Skeletal muscle cell (primary cell): ENCODE results near the gene ACTMAP.
"Not testable (repeated sequence)": the region's sequence is repeated elsewhere in the genome, so short reads cannot be mapped to it uniquely, and the experiment has no call there.

ENCODE experiments used
- DNase-seq: peaks from one replicate; pipeline ENCODE4 v3.0.0-alpha.2; 2010; ENCODE audit warnings: low read depth
- H3K4me3 ChIP-seq: 2 replicates; pipeline ENCODE4 v1.5.1; 2011; ENCODE audit warnings: low read depth, mild to moderate bottlenecking, control low read depth, low read length, moderate library complexity

ACTMAP gene

DNA sequence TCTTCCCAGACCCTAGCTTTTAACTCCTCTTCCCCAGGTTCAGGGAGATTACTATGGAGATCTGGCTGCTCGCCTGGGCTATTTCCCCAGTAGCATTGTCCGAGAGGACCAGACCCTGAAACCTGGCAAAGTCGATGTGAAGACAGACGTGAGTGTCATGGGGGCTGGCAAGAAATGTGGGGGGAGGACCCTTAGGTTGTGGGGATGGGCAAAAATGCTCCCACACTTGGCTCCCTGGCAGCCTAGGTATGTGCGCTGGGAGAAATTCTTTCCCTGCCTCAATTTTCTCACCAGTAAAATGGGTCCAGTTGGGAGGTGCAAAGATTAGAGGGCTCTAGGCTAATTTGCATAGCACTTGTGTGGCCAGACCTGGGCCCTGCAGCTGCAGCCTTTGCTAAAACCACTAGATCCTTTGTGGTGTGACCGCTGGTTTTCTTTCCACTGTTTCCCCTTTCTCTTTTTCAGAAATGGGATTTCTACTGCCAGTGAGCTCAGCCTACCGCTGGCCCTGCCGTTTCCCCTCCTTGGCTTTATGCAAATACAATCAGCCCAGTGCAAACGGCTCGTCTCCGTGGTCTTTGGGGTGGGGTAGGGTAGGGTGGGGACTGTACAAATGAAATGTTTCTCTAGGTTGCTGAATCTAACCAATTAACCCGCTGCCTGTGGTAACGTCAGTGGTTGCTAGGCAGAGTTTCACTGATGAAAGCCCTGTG is 26.8 kb upstream of the ACTMAP start:
- DNase-seq, result peak; percentile 64
- H3K4me3 ChIP-seq, result peak overlapping the region; percentile 72

DNA sequence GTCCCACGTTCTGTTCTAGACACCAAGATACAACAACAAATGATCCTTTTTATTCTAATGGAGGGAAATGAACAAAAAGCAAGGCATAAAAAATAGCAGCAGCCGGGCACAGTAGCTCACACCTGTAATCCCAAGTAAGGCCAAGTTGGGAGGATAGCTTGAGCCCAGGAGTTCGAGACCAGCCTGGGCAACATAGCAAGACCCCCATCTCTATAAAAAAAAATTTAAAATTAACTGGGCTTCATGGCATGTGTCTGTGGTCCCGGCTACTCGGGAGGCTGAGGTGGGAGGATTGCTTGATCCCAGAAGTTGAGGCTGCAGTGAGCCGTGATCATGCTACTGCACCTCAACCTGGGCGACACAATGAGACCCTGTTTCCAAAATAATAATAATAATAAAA is 26.1 kb upstream of the ACTMAP start:
- DNase-seq, result no peak
- no peak overlapping the region for H3K4me3 ChIP-seq

GRCh38 chr19:40775632-40776022 is 25.4 kb upstream of the ACTMAP start:
- H3K4me3 ChIP-seq, result no peak overlapping the region
- no peak for DNase-seq

DNA sequence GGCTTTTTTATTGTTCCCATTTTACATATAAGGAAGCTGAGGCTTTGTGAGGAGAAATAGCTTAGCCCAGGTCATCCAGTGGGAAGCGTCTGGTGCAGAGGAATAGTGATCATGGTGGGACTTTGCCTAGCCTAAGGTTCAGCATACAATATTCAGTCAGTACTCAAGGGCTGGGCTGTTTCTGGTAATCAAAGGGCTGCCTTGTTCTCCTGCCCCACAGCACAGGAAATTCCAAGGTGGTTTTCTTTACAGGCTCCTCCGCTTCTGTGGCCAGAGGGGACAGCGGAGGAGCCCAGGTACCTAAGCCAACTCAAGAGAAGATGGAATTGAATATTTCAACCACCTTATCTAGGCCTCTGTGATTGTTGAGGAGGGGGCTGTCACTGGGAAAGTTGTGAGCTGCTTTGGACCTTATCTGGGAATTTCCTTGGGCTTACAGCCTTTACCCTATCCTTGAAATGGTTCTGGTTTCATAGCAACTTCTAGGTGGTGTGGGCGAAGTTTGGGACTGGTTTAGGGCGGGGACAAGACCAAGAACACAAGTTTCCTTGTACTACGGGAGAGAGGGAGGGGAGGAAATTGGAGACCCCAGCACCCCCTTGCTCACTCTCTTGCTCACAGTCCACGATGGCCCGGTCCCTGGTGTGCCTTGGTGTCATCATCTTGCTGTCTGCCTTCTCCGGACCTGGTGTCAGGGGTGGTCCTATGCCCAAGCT is 24.8 kb upstream of the ACTMAP start, which contains the start of gene MIA:
Gene MIA (plus strand): TSS at position 606 of the 716 bp plus-strand sequence. CDS start 22 bp downstream, at position 628.
- DNase-seq, result no peak
- no peak within 1 kb of the TSS for H3K4me3 ChIP-seq

GRCh38 chr19:40771101-40771862 is 21.0 kb upstream of the ACTMAP start:
- not testable (repeated sequence) for H3K4me3 ChIP-seq, DNase-seq

- DNase-seq, result no peak
- H3K4me3 ChIP-seq, result no peak overlapping the region
Measured at GRCh38 chr19:40768869-40769268, 18.6 kb upstream of the ACTMAP start.

- DNase-seq, result not testable (repeated sequence)
Measured at GRCh38 chr19:40766385-40766784, 16.1 kb upstream of the ACTMAP start.

DNA sequence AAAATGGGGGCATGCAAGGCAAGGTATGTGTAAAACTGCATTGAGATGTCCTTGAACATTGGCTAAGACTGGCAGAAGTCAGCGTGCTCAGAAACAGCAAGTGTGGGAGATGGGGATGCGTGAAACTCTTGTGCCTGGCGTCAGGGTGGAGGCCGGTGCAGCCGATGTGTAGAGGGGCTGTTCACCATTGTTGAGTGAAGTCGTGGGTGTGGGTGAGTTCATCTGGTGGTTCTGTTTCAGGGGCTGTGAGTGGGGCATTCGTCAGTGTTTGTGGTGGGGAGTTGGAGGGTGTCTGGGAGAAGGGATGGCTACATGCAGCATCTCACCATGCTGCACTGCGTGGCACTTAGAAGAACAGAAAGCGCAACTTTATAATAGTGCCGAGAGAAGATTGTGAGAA is 13.7 kb upstream of the ACTMAP start:
- DNase-seq, result no peak
- H3K4me3 ChIP-seq, result no peak overlapping the region

More at GRCh38 chr19:40766385-40766784, 16.1 kb upstream of the ACTMAP start:
- not testable (repeated sequence) for H3K4me3 ChIP-seq

DNA sequence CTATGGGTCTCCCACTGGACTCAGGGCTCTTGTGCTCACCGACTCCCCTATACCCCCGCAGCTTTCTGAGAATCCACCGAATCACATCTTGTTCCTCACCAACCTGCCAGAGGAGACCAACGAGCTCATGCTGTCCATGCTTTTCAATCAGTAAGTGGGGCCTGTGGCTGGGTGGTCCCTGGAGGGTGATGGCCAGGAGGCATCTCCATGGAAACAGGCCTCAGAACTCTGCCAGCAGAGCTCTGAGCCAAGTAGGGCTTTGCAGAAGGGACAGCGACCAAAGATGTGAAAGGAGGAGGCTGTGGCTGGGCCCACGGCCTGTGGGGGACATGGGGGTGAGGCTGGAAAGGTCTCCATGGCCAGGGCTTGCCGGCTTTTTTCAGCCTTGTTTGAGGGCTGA is 13.2 kb upstream of the ACTMAP start:
- no peak overlapping the region for H3K4me3 ChIP-seq
- no peak for DNase-seq

GRCh38 chr19:40762754-40763470 is 12.6 kb upstream of the ACTMAP start:
- H3K4me3 ChIP-seq, result no peak overlapping the region
- no peak for DNase-seq

GRCh38 chr19:40759352-40759751 is 9.1 kb upstream of the ACTMAP start:
- H3K4me3 ChIP-seq, result no peak overlapping the region

GRCh38 chr19:40758491-40758890 is 8.2 kb upstream of the ACTMAP start:
- no peak overlapping the region for H3K4me3 ChIP-seq
- no peak for DNase-seq

More at GRCh38 chr19:40759352-40759751, 9.1 kb upstream of the ACTMAP start:
- no peak for DNase-seq

DNA sequence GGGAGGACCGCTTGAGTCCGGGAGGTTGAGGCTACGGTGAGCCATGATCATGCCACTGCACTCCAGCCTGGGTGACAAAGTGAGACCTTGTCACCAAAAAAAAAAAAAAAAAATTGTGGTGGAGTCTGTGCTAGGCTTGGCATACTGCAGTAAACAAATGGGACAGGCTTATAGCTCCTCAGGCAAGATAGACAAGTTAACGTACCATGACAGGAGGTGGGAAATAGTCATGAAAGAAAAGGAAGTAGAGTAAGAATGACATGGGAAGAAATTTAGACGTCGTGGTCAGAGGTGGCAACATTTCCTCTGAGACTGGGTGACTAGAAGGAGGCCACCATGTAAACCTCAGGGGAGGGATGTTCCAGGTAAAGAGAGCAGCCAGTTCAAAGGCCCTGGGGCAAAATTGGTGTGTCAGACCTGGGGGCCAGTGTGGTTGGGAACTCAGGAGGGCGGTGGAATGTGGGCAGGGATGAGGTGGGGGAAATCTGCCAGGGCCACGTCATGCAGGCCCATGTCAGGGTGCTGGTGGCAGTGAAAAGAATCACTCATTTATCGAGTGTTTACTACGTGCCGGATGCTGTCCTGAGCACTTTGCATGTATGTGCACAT is 6.3 kb upstream of the ACTMAP start:
- H3K4me3 ChIP-seq, result no peak overlapping the region

GRCh38 chr19:40755791-40756190 is 5.5 kb upstream of the ACTMAP start:
- DNase-seq, result no peak
- H3K4me3 ChIP-seq, result no peak overlapping the region

More for the DNA sequence above, 6.3 kb upstream of the ACTMAP start:
- no peak for DNase-seq

GRCh38 chr19:40755248-40755624 is 5.0 kb upstream of the ACTMAP start:
- DNase-seq, result no peak
- H3K4me3 ChIP-seq, result no peak overlapping the region

DNA sequence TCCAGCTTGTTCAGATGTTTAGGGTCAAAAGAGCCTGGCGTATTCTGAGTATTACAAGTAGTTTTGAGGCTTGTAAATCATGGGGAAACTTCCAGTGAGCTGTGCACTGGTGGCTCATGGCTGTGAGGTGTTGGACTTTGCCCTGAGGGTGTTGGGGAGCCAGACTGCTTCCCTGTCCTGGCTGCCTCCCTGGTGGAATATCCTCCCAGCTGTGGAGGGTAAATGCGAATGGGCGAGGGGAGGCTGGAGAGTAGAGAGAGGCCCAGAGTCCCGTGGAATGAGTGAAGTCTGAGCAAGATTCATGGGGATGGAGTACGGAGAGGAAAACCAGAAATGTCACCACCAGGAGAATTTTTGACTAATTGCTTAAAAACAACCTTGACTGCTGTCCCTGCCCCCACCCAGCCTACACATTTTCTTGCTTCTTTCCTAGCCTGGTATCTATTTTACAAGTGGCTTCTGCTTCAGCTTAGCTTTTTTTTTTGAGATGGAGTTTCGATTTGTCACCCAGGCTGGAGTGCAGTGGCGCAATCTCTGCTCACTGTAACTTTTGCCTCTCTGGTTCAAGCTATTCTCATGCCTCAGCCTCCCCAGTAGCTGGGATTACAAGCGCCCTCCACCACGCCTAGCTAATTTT is 4.5 kb upstream of the ACTMAP start:
- no peak overlapping the region for H3K4me3 ChIP-seq
- no peak for DNase-seq

DNA sequence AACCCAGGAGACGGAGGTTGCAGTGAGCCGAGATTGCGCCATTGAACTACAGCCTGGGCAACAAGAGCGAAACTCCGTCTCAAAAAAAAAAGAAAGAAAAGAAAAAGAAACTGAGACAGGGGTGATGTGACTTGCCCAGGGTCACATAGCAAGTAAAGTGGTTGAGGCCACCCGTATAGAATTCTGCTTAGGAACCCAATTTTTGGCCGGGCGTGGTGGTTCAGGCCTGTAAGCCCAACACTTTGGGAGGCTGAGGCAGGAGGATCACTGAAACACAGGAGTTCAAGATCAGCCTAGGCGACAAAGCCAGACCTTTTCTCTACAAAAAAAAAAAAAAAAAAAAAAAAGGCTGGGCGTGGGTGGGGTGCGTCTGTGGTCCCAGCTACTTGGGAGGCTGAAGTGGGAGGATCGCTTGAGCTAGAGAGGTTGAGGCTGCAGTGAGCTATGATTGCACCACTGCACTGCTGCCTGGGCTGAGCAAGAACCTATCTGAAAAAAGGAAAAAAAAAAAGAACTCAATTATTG is 2.0 kb upstream of the ACTMAP start:
- H3K4me3 ChIP-seq, result peak overlapping the region; percentile 90
- DNase-seq, result no peak

DNA sequence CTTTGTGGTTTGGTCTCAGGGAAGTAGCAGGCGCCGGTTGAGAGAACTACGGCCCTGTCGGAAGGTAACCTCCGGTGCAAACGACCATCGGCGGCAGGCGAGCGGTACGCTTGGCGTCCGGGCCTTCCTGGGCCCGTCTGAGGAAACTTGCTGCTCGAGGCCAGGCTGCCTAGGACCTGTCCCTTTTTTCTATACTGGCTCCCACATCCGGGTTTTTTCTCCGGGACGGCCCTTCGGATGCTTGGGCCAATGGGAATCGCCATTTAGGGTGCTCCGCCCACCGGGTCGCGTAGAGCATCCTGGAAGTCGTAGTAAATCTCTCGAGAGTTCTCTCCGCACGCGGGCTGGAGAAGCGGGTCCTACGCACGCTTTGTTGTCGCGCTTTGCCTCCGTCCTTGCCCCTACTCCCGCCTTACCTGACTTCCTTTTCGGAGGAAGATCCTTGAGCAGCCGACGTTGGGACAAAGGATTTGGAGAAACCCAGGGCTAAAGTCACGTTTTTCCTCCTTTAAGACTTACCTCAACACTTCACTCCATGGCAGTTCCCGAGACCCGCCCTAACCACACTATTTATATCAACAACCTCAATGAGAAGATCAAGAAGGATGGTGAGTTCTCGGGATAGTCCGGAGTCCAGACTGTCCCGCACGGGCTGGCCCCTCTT is 729 bp upstream of the ACTMAP start, which contains the start of gene SNRPA:
Gene SNRPA (plus strand): TSS at position 330 of the 664 bp plus-strand sequence. CDS start 206 bp downstream, at position 536.
- peak within 1 kb of the TSS; percentile 90 for H3K4me3 ChIP-seq
- DNase-seq, result peak; percentile 92
